Right renal cortex interstitium (tissue), 3 donors: ENCODE results near the gene JAM2. TPM values are rescaled to one million over a fixed set of nuclear protein-coding genes. Genes with fewer than 3 reads are reported as not detected.
"Not testable (repeated sequence)": the region's sequence is repeated elsewhere in the genome, so short reads cannot be mapped to it uniquely, and the experiment has no call there.

ENCODE experiments used
- DNase-seq, 3 donors: peaks; one replicate each; pipeline ENCODE4 v3.0.0-alpha.2; 2013; ENCODE audit warnings: low read depth in 3 of 3, low spot score in 2 of 3
- polyA plus RNA-seq, 3 donors: library from polyadenylated mRNA; unstranded; fragments of 120-200 nt; gene quantifications; one replicate each; pipeline ENCODE4 v1.2.1, GENCODE V29; 2013; ENCODE audit not compliant: insufficient read length in 3 of 3

Gene JAM2
- polyA plus RNA-seq: 10 to 100 TPM; 10.2 to 11.2 (median 10.5) TPM

GRCh38 chr21:25638660-25639550 lies at the start of gene JAM2:
TSS of gene JAM2 (plus strand) at chr21:25639258. CDS start at chr21:25639822, 564 bp downstream.
- DNase-seq: peak; percentile 23 to 36 (median 26)

- no peak for DNase-seq
Observed at GRCh38 chr21:25589887-25590286, 49.2 kb upstream of the JAM2 start.

- peak; percentile 63 to 80 (median 77) for DNase-seq
Observed at GRCh38 chr21:25607151-25608043, 31.7 kb upstream of the JAM2 start, which contains the start of gene MRPL39. TSS of gene MRPL39 (minus strand) at chr21:25607481. CDS start at chr21:25607475, 6 bp downstream.

GRCh38 chr21:25608044-25608737 lies 30.9 kb upstream of the JAM2 start:
- DNase-seq: peak in 2 of 3 donors; percentile 65 to 72

GRCh38 chr21:25614441-25614840 lies 24.6 kb upstream of the JAM2 start:
- no peak for DNase-seq

- no peak for DNase-seq
Observed at GRCh38 chr21:25615880-25616279, 23.2 kb upstream of the JAM2 start.

- no peak for DNase-seq
Observed at GRCh38 chr21:25619198-25619597, 19.9 kb upstream of the JAM2 start.

- DNase-seq: no peak
Observed at GRCh38 chr21:25624511-25624910, 14.5 kb upstream of the JAM2 start.

GRCh38 chr21:25625036-25625435 lies 14.0 kb upstream of the JAM2 start:
- no peak for DNase-seq

GRCh38 chr21:25625776-25626555 lies 13.1 kb upstream of the JAM2 start:
- not testable (repeated sequence) for DNase-seq

GRCh38 chr21:25626757-25627156 lies 12.3 kb upstream of the JAM2 start:
- DNase-seq: no peak

- DNase-seq: no peak
Observed at GRCh38 chr21:25632296-25632695, 6.8 kb upstream of the JAM2 start.

- no peak for DNase-seq
Observed at GRCh38 chr21:25635310-25635709, 3.7 kb upstream of the JAM2 start.

- DNase-seq: no peak
Observed at GRCh38 chr21:25636727-25637126, 2.3 kb upstream of the JAM2 start.

GRCh38 chr21:25637851-25638659 lies 1.0 kb upstream of the JAM2 start:
- peak in 2 of 3 donors; percentile 1 to 3 for DNase-seq

- peak in 2 of 3 donors; percentile 15 to 33 for DNase-seq
Observed at GRCh38 chr21:25639551-25640201, 618 bp downstream of the JAM2 start.

- DNase-seq: peak; percentile 12 to 26 (median 13)
Observed at GRCh38 chr21:25640202-25640942, 1.3 kb downstream of the JAM2 start.

GRCh38 chr21:25640943-25641292 lies 1.9 kb downstream of the JAM2 start:
- no peak for DNase-seq
